Spinal cord (tissue), 10 donors: ENCODE measurements around the gene COP1. TPM values are rescaled to one million over a fixed set of nuclear protein-coding genes. Genes with fewer than 3 reads are reported as not detected.

Experiments
- DNase-seq, 6 donors: peaks; one replicate each; pipeline versions ENCODE4 v3.0.0 to v3.0.0-alpha.2; 2013 to 2015; ENCODE audit warnings: low spot score in 6 of 6, low read depth in 4 of 6
- H3K27ac ChIP-seq: one replicate; pipeline ENCODE4 v1.5.1; 2013; ENCODE audit warnings: low read depth, low read length, control low read depth
- H3K27me3 ChIP-seq: one replicate; pipeline ENCODE4 v1.6.1; 2013; ENCODE audit warnings: low read length; ENCODE audit not compliant: control insufficient read depth, insufficient read depth
- H3K36me3 ChIP-seq: one replicate; pipeline ENCODE4 v1.6.1; 2013; ENCODE audit warnings: low read length; ENCODE audit not compliant: control insufficient read depth, insufficient read depth
- H3K4me1 ChIP-seq: one replicate; pipeline ENCODE4 v1.6.1; 2013; ENCODE audit warnings: low read length; ENCODE audit not compliant: control insufficient read depth, insufficient read depth
- H3K4me3 ChIP-seq: one replicate; pipeline ENCODE4 v1.5.1; 2013; ENCODE audit warnings: low read depth, low read length, control low read depth
- H3K9me3 ChIP-seq: one replicate; pipeline ENCODE4 v1.6.1; 2013; ENCODE audit warnings: low read length; ENCODE audit not compliant: control insufficient read depth, insufficient read depth
- WGBS: methylation state at CpG from one replicate; pipeline ENCODE4 v1.1.5; 2013; ENCODE audit warnings: missing lambda C conversion rate; ENCODE audit not compliant: insufficient coverage; 5-methylcytosine and 5-hydroxymethylcytosine counted together
- polyA plus RNA-seq, 2 donors: library from polyadenylated mRNA; unstranded; fragments of 120-200 nt; gene quantifications; one replicate each; pipeline ENCODE4 v1.2.1, GENCODE V29; 2013; ENCODE audit not compliant: insufficient read length in 2 of 2
- total RNA-seq, 2 donors: library from RNA; depleted of rRNA in 1 of 2; stranded (reverse); fragments of 120-200 nt in 1 of 2; fragments of >200 nt in 1 of 2; gene quantifications; one replicate each; pipeline versions ENCODE4 v1.2.3 to v1.2.4, GENCODE V29; 2013 to 2014
- donor health status: healthy.

The COP1 gene
- total and polyA plus RNA-seq, 4 donors = 51.6 to 70.6 (median 59.9) TPM

GRCh38 chr1:176066709-176067108, 140.4 kb downstream of the COP1 start:
- H3K4me1 ChIP-seq = no peaks in the 10 kb centered on the region
- H3K27ac ChIP-seq = no peak overlapping the region
- no peaks in the 10 kb centered on the region for H3K9me3 ChIP-seq
- peaks cover 5% of the 10 kb centered on the region for H3K36me3 ChIP-seq
- H3K4me3 ChIP-seq = no peak overlapping the region
- H3K27me3 ChIP-seq = no peaks in the 10 kb centered on the region
- no CpG with 5 or more reads among the region's 1 CpG for WGBS
- DNase-seq = no peak

DNA sequence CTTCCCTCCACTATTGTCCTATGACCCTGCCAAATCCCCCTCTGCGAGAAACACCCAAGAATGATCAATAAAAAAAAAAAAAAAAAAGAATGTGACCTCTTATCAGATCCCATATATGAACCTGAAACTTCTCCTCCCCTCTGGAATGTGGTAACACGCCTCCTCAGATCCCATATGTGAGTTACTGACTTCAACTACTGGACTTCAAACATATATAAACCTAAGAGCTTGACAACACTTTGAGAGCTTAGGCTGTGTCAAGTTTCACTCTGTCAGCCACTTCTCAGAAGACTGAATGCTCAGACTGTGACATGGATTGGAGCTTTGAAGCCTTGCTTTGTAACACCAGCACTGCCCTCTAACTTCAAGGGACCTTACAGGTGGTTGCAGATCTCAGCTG, 148.4 kb downstream of the COP1 start:
- Histone ChIP-seq H3K36me3 (peaks cover 3% of the 10 kb centered on the region), H3K4me3 (no peak overlapping the region), H3K4me1 (no peaks in the 10 kb centered on the region), H3K9me3 (no peaks in the 10 kb centered on the region), H3K27me3 (no peaks in the 10 kb centered on the region), H3K27ac (no peak overlapping the region)
- 60% methylated on average over 1 of the region's 2 CpGs for WGBS
- no peak for DNase-seq

DNA sequence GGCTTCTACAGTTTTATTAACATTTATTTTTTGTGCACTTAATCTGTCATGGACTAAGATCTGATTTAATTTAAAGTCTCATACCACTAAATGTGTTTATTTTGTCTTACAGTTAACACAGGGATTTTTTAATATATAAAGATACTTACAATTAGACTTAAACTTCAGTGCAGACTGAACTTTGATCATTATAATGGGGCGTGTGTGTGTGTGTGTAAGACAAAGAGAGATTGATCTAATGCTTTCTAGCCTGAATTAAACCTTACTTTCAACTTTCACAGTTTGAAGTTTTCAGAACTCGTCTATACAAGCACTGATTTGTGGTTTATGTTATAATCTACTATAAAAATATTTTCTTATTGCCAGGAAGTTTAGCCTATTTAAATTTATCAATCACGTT, 150.8 kb downstream of the COP1 start:
- H3K36me3 ChIP-seq = peaks cover 3% of the 10 kb centered on the region
- no peaks in the 10 kb centered on the region for H3K27me3 ChIP-seq
- no peaks in the 10 kb centered on the region for H3K4me1 ChIP-seq
- no peaks in the 10 kb centered on the region for H3K9me3 ChIP-seq
- H3K27ac ChIP-seq = no peak overlapping the region
- WGBS = no CpG with 5 or more reads among the region's 3 CpGs
- H3K4me3 ChIP-seq = no peak overlapping the region
- no peak for DNase-seq

DNA sequence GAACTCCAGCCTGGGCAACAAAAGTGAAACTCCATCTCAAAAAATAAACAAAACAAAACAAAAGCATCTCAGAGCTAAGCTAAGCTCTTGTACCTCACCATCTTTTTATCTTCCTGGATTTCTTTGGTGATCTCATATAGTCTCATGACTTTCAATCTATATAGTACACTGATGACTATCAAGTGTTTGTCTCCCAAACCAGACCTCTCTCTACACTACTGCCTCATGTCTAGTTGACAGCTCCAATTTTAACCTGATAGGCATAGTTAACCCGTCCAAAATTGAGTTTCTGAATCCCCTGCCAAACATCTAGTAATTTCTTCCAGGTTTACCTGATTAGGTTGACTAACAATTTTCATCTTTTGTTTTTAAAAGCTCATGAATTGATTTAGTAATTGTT, 151.7 kb downstream of the COP1 start:
- WGBS = no CpG with 5 or more reads among the region's 1 CpG
- peaks cover 3% of the 10 kb centered on the region for H3K36me3 ChIP-seq
- no peaks in the 10 kb centered on the region for H3K9me3 ChIP-seq
- H3K27me3 ChIP-seq = no peaks in the 10 kb centered on the region
- no peak for DNase-seq
- H3K4me1 ChIP-seq = no peaks in the 10 kb centered on the region
- no peak overlapping the region for H3K27ac ChIP-seq
- H3K4me3 ChIP-seq = no peak overlapping the region

GRCh38 chr1:176051902-176052518, 155.1 kb downstream of the COP1 start:
- no peak for DNase-seq
- H3K27me3 ChIP-seq = no peaks in the 10 kb centered on the region
- no peaks in the 10 kb centered on the region for H3K4me1 ChIP-seq
- no peaks in the 10 kb centered on the region for H3K9me3 ChIP-seq
- no CpG with 5 or more reads among the region's 4 CpGs for WGBS
- H3K4me3 ChIP-seq = no peak overlapping the region
- H3K36me3 ChIP-seq = peaks cover 2% of the 10 kb centered on the region
- no peak overlapping the region for H3K27ac ChIP-seq

GRCh38 chr1:176051402-176051801, 155.7 kb downstream of the COP1 start:
- H3K36me3 ChIP-seq = peaks cover 2% of the 10 kb centered on the region
- H3K9me3 ChIP-seq = no peaks in the 10 kb centered on the region
- no CpG with 5 or more reads among the region's 3 CpGs for WGBS
- H3K4me3 ChIP-seq = no peak overlapping the region
- DNase-seq = no peak
- no peaks in the 10 kb centered on the region for H3K27me3 ChIP-seq
- H3K27ac ChIP-seq = no peak overlapping the region
- no peaks in the 10 kb centered on the region for H3K4me1 ChIP-seq

GRCh38 chr1:176049582-176049981, 157.5 kb downstream of the COP1 start:
- Histone ChIP-seq H3K36me3 (peaks cover 2% of the 10 kb centered on the region), H3K4me1 (no peaks in the 10 kb centered on the region), H3K27me3 (no peaks in the 10 kb centered on the region), H3K27ac (no peak overlapping the region), H3K9me3 (no peaks in the 10 kb centered on the region), H3K4me3 (no peak overlapping the region)
- no peak for DNase-seq

- H3K4me3 ChIP-seq = no peak overlapping the region
- H3K27me3 ChIP-seq = no peaks in the 10 kb centered on the region
- no peaks in the 10 kb centered on the region for H3K9me3 ChIP-seq
- WGBS = no CpG with 5 or more reads among the region's 3 CpGs
- no peak overlapping the region for H3K27ac ChIP-seq
- H3K4me1 ChIP-seq = no peaks in the 10 kb centered on the region
- peaks cover 11% of the 10 kb centered on the region for H3K36me3 ChIP-seq
- no peak for DNase-seq
Observed at GRCh38 chr1:176046926-176047325, 160.2 kb downstream of the COP1 start.

DNA sequence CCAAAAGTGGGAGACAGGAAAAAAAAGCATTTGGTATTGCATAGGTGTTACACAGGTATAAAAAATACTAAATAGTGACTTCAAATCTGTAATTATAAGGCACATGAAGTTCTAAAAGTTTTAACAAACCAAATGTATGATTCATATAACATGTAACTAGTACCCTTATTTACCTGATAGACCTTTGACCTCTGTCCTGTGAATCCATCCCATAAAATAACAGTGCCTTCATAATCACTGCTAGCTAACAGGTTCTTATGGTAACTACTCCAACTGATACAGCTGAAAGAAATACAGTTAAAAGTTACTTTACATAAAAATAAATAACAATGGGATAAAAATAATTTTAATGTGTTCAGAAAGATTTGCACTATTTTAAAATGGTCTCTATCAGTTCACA, 163.5 kb downstream of the COP1 start:
- Histone ChIP-seq H3K27me3 (no peaks in the 10 kb centered on the region), H3K4me3 (no peak overlapping the region), H3K27ac (no peak overlapping the region), H3K36me3 (peaks cover 23% of the 10 kb centered on the region), H3K4me1 (no peaks in the 10 kb centered on the region), H3K9me3 (no peaks in the 10 kb centered on the region)
- DNase-seq = no peak

DNA sequence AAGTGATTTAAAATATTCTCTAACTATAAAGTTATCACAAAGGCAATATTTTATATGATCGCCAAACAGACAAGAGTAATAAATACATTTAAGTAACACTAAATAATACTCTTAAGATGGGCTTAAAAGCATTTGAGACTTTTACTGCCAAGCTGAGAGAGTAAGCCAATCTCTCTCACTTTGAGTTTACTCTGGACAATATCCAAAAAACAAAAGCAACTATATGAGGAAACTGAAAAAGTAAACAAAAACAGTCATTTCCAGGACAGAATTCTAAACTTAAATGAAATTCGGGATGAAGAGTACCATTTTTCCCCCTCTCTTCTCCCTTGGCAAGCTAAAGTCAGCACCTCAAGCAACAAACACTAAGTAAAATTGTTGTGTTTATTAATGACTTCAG, 173.2 kb downstream of the COP1 start:
- WGBS = no CpG with 5 or more reads among the region's 2 CpGs
- Histone ChIP-seq H3K27ac (no peak overlapping the region), H3K4me3 (no peak overlapping the region), H3K4me1 (no peaks in the 10 kb centered on the region), H3K36me3 (peaks cover 3% of the 10 kb centered on the region), H3K9me3 (peaks cover 1% of the 10 kb centered on the region), H3K27me3 (no peaks in the 10 kb centered on the region)
- peak in 1 of 6 donors; percentile 42 for DNase-seq
